Fibroblast of lung (primary cell): ENCODE measurements around the gene HOXA13.

Experiments
- EZH2 ChIP-seq: IDR thresholded peaks from 2 replicates; pipeline ENCODE4 v1.5.1; 2012; ENCODE audit warnings: low read length, control low read depth, mild to moderate bottlenecking; ENCODE audit errors: missing control alignments
- TF ChIP-seq, protein P1 (sequence below), 2 donors: IDR thresholded peaks in 1 of 2; conservative IDR thresholded peaks in 1 of 2; 1 replicate in 1 of 2; 2 replicates in 1 of 2; pipeline ENCODE4 v1.5.1; 2011 to 2012; ENCODE audit warnings: low read length in 2 of 2, control low read depth in 1 of 2, inconsistent platforms in 1 of 2, low read depth in 1 of 2, mild to moderate bottlenecking in 1 of 2

DNA sequence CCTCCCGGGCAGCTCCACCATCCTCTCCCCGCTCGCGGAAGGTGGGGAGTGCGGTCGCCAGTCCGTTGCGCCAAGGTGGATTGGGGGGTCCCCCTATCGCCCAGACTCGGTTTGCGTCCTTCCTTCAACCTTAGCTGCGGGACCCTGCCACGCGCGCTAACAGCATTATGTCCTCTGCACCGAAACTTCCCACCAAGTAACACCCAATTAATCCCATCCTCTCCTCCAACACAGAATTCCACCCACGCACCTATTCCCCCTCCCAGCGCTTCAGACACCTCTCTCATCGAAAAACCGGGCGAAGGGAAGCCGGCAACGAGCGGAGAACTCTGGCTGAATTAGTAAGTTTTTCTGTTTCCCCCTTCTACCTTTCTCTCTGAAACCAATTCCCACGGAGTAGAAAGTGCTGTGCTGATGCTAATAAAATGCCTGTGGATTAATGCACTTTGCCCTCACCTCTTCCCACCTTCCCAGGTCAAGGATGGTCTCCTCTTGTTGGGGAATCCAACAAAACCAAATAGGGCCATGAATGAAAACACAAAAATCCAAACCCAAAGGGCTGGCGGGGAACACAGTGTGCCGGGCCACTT is 48.5 kb downstream of the HOXA13 start:
- TF ChIP-seq, protein P1, sequence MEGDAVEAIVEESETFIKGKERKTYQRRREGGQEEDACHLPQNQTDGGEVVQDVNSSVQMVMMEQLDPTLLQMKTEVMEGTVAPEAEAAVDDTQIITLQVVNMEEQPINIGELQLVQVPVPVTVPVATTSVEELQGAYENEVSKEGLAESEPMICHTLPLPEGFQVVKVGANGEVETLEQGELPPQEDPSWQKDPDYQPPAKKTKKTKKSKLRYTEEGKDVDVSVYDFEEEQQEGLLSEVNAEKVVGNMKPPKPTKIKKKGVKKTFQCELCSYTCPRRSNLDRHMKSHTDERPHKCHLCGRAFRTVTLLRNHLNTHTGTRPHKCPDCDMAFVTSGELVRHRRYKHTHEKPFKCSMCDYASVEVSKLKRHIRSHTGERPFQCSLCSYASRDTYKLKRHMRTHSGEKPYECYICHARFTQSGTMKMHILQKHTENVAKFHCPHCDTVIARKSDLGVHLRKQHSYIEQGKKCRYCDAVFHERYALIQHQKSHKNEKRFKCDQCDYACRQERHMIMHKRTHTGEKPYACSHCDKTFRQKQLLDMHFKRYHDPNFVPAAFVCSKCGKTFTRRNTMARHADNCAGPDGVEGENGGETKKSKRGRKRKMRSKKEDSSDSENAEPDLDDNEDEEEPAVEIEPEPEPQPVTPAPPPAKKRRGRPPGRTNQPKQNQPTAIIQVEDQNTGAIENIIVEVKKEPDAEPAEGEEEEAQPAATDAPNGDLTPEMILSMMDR (conservative IDR thresholded peaks at IDR 0.05 in 1 of 2, IDR thresholded peaks at IDR 0.05 in 1 of 2; ENCODE audit: low read depth in 1 of 2, low read length in 2 of 2): no peak
- no peak for TF ChIP-seq EZH2
